Left ventricle myocardium inferior (tissue), 1 donor: ENCODE data around the gene SLC51A. TPM values are rescaled to one million over a fixed set of nuclear protein-coding genes. Genes with fewer than 3 reads are reported as not detected.
"Not testable (repeated sequence)": the region's sequence is repeated elsewhere in the genome, so short reads cannot be mapped to it uniquely, and the experiment has no call there.

Source experiments
- DNase-seq: peaks from one replicate; pipeline ENCODE4 v3.0.0-alpha.2; 2020
- H3K27ac ChIP-seq: fragments of 200-600 bp; replicated peaks from 2 replicates; pipeline ENCODE4 v1.8.0; 2021
- H3K27me3 ChIP-seq: fragments of 200-600 bp; 2 replicates; pipeline ENCODE4 v1.8.0; 2021; ENCODE audit warnings: low read depth
- H3K36me3 ChIP-seq: fragments of 200-600 bp; 2 replicates; pipeline ENCODE4 v1.8.0; 2021
- H3K4me1 ChIP-seq: fragments of 200-600 bp; 2 replicates; pipeline ENCODE4 v1.8.0; 2021
- H3K4me3 ChIP-seq: fragments of 200-600 bp; 2 replicates; pipeline ENCODE4 v1.8.0; 2021; ENCODE audit warnings: mild to moderate bottlenecking, moderate library complexity
- H3K9me3 ChIP-seq: fragments of 200-600 bp; replicated peaks from 2 replicates; pipeline ENCODE4 v1.8.0; 2021
- intact Hi-C: fragments of 100-400 bp; cut with micrococcal nuclease; formaldehyde crosslinking; loops from one replicate; pipeline ENCODE4 v1.11.0; 2022
- long read RNA-seq: library from polyadenylated mRNA; unstranded; transcript quantifications from one replicate; pipeline ENCODE4 v2.0.0, GENCODE V29; 2021
- total RNA-seq: library from RNA; stranded (reverse); fragmentation: NEBNext Ultra II Directional; extraction: Animal tissue kit (Norgen Biotek cat#: 25700); gene quantifications from one replicate; pipeline ENCODE4 v1.2.1, GENCODE V29; 2021
- TF ChIP-seq, protein P1 (sequence below): fragments of 200-600 bp; IDR thresholded peaks from 2 replicates; pipeline ENCODE4 v1.8.0; 2021; ENCODE audit warnings: antibody characterized with exemption, mild to moderate bottlenecking, borderline replicate concordance
- donor health status: DM: no; HTN: yes; CAD: no; lungs with severe emphysema.

Gene SLC51A
- total RNA-seq: not detected
- long read RNA-seq, partial matches to known transcripts: 0 of 2 reads
- long read RNA-seq, other reads (novel, unspliced or antisense): 1 of 2 reads

DNA sequence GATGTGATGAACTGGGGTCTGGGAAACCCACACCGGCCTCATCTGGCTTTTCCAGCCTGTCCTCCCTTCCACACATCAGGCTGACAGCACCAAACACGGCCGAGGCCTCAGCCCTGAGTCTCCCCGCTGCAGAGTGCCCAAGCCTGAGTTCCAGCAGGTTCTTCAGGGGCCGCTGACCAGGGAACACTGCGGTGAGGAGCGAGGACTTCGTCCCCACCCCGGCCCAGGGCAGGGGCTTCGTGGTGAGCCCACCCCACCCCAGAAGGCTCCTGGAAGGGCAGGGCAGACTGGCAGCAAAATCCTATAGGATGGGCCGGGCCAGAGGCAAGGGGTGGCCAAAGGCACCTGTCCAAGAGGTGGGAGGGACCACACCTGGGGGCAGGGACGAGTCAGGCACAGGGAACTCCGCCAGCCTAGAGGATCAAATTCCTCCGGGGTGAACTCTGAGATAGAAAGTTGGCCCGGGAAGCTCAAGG is at the start of gene SLC51A:
Gene SLC51A (plus strand): TSS at position 446 of the 476 bp plus-strand sequence. CDS start 179 bp downstream, outside the sequence.
- Histone ChIP-seq H3K27ac (no peak within 1 kb of the TSS), H3K36me3 (no peaks in the 10 kb centered on the region), H3K4me3 (no peak within 1 kb of the TSS), H3K4me1 (peaks cover 12% of the 10 kb centered on the region), H3K27me3 (peaks cover 41% of the 10 kb centered on the region), H3K9me3 (no peaks in the 10 kb centered on the region)
- TF ChIP-seq, protein P1, sequence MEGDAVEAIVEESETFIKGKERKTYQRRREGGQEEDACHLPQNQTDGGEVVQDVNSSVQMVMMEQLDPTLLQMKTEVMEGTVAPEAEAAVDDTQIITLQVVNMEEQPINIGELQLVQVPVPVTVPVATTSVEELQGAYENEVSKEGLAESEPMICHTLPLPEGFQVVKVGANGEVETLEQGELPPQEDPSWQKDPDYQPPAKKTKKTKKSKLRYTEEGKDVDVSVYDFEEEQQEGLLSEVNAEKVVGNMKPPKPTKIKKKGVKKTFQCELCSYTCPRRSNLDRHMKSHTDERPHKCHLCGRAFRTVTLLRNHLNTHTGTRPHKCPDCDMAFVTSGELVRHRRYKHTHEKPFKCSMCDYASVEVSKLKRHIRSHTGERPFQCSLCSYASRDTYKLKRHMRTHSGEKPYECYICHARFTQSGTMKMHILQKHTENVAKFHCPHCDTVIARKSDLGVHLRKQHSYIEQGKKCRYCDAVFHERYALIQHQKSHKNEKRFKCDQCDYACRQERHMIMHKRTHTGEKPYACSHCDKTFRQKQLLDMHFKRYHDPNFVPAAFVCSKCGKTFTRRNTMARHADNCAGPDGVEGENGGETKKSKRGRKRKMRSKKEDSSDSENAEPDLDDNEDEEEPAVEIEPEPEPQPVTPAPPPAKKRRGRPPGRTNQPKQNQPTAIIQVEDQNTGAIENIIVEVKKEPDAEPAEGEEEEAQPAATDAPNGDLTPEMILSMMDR: no peak
- intact Hi-C loops: no loop called here
- no peak for DNase-seq

DNA sequence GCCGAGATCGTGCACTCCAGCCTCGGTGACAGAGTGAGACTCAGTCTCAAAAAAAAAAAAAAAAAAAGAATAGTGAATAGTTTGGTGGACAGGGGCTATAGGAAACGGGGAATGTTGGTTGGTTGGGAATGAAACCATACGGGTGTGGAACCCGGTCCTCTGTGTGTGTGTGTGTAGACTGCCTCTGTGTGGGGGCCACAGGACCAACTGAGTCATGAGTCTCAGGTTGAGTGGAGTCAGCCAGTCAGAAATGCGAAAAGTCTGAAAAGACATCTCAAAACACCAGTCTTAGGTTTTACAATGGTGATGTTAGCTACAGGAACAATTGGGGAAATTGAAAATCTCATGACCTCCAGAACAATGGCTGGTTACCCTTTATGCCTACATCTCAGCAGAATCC is 49.6 kb upstream of the SLC51A start:
- Histone ChIP-seq H3K27me3 (no peaks in the 10 kb centered on the region), H3K4me3 (no peak overlapping the region), H3K9me3 (no peaks in the 10 kb centered on the region), H3K27ac (no peak overlapping the region), H3K36me3 (no peaks in the 10 kb centered on the region), H3K4me1 (peaks cover 19% of the 10 kb centered on the region)
- TF ChIP-seq, protein P1: no peak
- no peak for DNase-seq
- intact Hi-C loops: no loop called here

DNA sequence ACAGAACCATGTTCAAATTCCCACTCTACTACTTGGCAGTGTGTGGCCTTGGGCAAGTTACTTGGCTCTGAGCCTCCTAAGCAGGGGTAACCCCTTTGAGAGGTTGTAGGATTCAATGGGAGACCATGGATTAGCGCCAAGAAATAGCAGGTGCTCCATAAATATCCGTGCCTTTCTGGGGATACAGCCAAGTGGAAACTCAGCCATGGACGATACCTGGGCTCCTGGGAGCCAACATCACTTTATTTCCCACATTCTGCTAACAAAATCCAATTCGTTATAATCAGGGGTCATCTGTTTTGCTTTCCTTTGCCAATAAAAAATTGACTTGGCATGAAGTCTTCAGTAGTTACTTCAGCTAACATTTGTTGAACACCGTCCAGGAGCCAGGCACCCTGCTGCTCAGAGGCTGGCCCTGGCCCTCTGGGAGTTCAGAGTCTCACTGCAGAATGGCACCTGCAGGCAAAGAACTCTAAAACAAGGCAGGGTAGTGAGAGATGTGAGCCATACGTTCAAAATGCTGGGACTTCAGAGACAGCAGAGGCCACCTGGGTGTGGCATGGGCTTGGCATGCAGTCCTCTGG is 47.4 kb upstream of the SLC51A start:
- Histone ChIP-seq H3K4me3 (no peak overlapping the region), H3K27ac (no peak overlapping the region), H3K36me3 (no peaks in the 10 kb centered on the region), H3K27me3 (no peaks in the 10 kb centered on the region), H3K4me1 (peaks cover 11% of the 10 kb centered on the region), H3K9me3 (no peaks in the 10 kb centered on the region)
- intact Hi-C loops: no loop called here
- DNase-seq: no peak
- TF ChIP-seq, protein P1: no peak

DNA sequence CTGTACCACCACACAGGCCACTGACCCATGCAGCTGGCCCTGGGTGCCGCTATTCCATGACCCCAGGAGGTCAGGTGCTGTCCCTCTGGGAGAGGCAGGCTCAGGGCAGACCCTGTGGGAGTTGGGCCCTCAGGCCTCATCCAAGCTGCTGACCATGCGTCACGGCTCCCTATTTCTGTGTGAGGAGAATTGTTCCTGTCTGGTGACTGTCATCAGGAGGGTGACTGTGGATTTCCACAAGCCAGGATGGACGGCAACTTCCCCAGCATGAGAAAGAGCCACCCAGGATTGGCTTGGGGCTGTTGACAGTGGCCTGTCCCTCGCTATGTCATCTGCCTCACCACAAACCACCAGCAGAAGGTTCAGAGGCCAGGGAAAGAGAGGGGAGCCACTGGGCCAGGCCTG is 46.5 kb upstream of the SLC51A start:
- Histone ChIP-seq H3K27me3 (no peaks in the 10 kb centered on the region), H3K4me1 (peaks cover 8% of the 10 kb centered on the region), H3K4me3 (no peak overlapping the region), H3K36me3 (no peaks in the 10 kb centered on the region), H3K27ac (no peak overlapping the region), H3K9me3 (no peaks in the 10 kb centered on the region)
- intact Hi-C loops: no loop called here
- no peak for DNase-seq
- TF ChIP-seq, protein P1: no peak

DNA sequence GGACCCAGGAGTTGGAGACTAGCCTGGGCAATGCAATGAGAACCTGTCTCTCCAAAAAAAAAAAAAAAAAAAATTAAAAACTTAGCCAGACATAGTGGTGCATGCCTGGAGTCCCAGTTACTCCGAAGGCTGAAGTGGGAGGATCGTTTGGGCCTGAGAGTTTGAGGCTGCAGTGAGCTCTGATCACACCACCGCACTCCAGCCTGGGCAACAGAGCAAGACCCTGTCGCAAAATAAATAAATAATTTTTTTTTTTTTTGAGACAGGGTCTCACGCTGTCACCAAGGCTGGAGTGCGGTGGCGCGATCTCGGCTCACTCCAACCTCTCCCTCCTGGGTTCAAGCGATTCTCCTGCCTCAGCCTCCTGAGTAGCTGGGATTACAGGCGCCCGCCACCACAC is 46.0 kb upstream of the SLC51A start:
- H3K27me3 ChIP-seq, DNase-seq, H3K27ac ChIP-seq, H3K4me3 ChIP-seq, H3K36me3 ChIP-seq, H3K4me1 ChIP-seq, H3K9me3 ChIP-seq, intact Hi-C loops: not testable (repeated sequence)

DNA sequence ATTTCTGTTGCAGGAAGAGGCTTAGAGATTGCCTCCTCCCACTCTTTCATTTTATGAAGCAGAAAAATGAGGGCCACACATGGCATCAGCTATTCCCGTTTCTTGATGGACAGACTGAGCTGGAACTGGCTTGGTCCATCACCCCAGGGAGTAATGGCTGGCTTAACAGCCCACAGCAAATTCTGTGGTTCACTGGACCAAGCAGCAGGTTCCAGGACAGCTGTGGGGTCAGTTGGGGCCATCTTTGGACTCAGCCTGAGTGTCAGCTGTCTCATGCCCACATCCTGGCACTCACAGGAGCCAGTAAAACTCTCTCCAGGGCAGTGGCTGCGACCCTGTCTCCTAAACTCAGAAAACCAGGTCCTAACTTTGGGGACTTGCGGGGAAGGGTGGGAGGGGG is 41.7 kb upstream of the SLC51A start:
- Histone ChIP-seq H3K4me1 (no peaks in the 10 kb centered on the region), H3K36me3 (no peaks in the 10 kb centered on the region), H3K4me3 (no peak overlapping the region), H3K27ac (no peak overlapping the region), H3K27me3 (peaks cover under 1% of the 10 kb centered on the region), H3K9me3 (no peaks in the 10 kb centered on the region)
- DNase-seq: no peak
- intact Hi-C loops: no loop called here
- TF ChIP-seq, protein P1: no peak
